ENCODE results near the gene UBAP1.
"Not testable (repeated sequence)": the region's sequence is repeated elsewhere in the genome, so short reads cannot be mapped to it uniquely, and the experiment has no call there.

UBAP1 gene

DNA sequence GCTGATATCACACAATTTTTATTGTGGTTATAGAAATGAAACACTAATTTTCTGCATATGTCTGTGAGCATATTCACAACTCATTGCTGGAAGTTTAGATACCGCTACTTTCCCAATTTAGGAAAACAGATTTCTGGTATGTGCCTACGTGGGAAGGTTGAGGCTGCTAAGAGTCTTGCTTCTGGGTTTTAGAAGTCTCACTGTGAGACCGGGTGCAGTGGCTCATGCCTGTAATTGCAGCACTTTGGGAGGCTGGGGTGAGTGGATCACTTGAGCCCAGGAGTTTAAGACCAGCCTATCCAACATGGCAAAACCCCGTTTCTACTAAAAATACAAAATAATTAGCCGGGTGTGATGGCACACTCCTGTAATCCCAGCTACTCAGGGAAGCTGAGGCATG lies 39.6 kb downstream of the UBAP1 start:
- intact Hi-C loops (cut with DNase I), result no loop called here
- no peak for DNase-seq

DNA sequence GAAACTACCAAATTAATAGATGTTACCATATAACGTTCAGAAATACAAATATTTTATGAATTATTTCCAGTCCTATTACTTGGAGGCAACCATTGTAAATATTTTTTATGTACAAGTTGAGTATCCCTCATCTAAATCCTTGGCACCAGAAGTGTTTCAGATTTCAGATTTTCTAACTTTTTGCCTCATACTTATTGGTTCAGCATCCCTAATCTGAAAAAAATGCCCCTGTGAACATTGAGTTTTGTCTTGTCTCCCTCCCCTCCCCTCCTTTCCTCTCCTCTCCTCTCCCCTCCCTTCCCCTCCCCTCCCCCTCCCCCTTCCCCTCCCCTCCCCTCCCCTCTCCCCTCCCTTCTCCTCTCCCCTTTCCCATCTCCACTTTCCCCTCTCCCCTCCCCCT lies 40.6 kb downstream of the UBAP1 start:
- DNase-seq, result no peak
- intact Hi-C loops (cut with DNase I), result no loop called here

DNA sequence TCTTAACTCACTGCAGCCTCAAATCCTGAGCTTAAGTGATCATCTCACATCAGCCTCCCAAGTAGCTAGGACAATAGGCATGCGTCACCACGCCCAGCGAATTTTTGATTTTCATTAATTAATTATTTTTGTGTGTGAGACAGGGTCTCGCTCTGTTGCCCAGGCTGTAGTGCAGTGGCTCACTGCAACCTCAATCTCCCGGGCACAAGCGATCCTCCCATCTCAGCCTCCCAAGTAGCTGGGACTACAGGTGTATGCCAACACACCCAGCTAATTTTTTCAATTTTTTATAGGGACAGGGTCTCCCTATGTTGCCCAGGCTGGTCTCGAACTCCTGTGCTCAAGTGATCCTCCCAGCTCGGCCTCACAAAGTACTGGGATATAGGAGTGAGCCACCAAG lies 41.4 kb downstream of the UBAP1 start:
- no peak for DNase-seq
- intact Hi-C loops (cut with DNase I), result no loop called here

DNA sequence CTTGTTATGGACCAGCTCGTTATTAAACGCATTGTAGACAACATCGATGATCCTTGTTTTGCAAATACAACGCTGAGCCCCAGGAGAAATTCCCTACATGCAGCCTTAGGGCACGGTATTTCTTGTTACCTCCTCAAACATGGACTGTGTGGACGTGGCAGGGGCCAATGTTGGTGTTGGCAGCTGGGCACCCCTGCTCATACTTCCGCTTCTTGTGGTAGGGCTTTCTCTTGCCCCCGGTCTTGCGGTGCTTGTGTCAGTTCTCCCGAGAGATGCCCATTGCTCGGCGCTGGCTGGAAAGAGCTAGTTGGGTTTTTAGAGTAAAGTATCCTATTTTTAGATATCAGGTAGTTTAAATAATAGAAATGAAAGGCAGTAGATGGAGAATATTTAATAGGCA lies 45.5 kb downstream of the UBAP1 start:
- intact Hi-C loops (cut with DNase I), result no loop called here
- DNase-seq, result no peak

DNA sequence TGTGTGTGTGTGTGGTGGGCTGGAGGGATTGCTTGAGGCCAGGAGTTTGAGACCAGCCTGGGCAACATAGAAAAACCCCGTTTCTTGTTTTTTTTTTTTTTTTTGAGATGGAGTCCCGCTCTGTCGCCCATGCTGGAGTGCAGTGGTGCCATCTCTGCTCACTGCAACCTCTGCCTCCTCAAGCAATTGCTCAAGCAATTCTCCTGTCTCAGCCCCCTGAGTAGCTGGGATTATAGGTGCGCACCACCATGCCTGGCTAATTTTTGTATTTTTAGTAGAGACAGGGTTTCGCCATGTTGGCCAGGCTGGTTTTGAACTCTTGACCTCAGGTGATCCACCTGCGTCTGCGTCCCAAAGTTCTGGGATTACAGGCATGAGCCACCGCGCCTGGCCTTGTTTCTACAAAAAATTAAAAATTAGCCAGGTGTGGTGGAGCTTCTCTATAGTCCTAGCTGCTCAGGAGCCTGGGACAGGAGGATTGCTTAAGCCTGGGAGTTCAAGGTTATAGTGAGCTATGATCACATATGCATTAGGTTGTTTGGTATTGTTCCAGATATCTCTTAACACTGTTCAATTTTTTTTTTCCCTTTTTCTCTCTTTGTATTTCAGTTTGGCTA lies 47.4 kb downstream of the UBAP1 start:
- intact Hi-C loops (cut with DNase I); DNase-seq: not testable (repeated sequence)

DNA sequence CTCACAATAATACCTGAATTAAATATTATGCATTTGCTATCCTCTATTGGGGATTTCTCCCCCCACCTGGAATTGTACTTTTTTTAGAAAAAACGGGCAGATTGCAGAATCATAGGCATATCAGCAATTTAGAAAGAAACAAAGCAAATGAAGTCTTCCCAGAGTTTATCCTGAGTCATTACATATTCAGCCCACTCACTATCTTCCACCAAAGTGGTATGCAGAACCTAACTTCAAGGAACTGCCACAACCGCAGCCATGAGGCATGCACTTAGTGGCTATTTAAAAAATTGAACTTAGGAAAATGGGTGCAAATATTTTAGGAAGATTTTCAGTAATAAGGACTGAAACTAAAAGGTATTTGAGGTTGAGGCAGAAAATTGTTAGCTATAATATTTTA lies 48.6 kb downstream of the UBAP1 start:
- DNase-seq, result no peak
- intact Hi-C loops (cut with DNase I), result no loop called here

DNA sequence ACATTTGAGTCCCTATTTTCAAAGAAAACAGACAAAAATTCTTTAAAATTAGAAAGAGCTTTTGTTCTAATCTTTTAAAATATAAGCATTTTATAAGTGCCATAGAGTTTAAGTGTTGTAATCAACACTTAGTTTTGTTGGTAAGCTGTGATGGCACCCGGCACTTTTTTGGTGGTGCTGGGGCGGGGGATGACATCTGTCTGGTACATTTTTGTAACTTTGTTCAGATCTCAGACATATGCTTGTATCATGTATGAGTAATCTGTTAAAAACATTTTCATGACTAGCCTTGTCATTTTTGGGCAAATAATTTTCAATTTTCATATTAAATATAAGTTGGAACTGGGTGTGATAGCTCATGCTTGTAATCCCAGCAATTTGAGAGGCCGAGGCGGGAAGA lies 51.7 kb downstream of the UBAP1 start:
- intact Hi-C loops (cut with DNase I), result no loop called here
- peak in 2 of 10 donors; percentile 12 to 82 for DNase-seq

DNA sequence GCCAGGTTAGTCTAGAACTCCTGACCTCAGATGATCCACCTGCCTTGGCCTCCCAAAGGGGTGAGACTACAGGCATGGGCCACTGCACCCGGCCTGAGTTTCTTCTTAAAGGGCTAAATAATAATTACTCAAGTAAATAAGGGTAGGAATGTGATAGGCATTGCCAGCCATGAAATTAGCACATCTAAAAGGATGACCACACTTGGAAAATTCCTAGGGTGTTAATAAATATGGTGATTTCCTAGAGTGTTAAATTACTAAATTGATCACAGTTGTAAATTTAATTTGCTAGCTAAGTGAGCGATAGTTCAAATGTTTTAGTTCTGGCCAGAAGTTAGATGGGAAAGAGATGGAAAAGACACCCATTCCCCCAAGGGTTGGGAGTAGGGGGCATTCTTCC lies 53.4 kb downstream of the UBAP1 start:
- no peak for DNase-seq
- intact Hi-C loops (cut with DNase I), result no loop called here

DNA sequence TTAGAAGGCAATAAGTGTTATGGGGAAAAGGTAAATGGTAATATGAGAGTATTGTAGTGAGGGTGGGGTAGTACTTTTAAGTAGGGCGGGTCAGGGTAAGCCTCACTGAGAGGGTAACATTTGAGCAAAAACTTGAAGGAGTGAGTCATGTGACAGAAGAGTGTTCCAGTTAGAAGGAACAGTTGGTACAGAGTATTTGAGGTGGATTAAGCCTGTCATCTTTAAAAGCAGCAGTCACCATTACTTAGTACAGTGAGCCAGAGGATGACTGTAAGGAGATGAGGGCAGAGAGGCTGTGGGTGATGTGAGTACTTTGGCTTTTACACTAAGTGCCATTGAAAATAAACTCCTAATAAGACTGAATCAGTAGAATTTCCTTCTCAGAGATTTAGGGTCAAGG lies 54.8 kb downstream of the UBAP1 start:
- intact Hi-C loops (cut with DNase I), result no loop called here
- DNase-seq, result no peak

DNA sequence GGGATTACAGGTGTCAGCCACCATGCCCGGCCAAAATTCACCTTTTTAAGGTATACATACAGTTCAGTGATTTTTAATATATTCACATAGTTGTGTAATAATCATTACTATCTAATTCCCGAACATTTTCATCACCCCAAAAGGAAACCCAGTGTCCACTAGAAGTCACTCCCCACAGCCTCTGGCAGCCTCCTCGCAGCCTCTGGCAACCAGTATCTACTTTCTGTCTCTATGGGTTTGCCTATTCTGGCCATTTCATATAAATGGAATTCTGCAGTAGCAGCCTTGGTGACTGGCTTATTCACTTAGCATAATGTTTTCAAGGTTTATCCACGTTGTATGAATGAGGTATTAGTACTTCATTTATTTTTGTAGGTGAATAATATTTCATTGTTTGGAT lies 59.0 kb downstream of the UBAP1 start:
- intact Hi-C loops (cut with DNase I), result no loop called here
- DNase-seq, result no peak

DNA sequence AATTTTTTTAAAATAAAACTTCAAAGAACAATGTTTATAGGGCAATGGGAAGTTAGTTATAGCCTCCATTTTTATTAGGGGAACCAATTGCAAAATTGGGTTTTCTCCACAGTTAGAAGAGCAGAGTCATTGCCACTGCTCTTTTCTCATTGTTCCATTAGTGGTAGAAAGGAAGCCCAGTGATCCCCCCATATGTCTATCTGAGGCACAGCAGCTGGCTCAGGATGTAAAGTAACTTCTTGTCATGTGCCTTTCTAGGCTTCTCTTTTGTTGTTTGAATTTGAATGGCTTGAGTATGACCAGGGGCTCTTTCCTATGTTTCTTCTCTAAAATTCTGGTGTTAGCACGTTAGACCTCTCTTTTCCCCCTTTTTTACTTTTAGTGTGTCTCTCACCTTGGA lies 61.2 kb downstream of the UBAP1 start:
- intact Hi-C loops (cut with DNase I), result no loop called here
- DNase-seq, result no peak

DNA sequence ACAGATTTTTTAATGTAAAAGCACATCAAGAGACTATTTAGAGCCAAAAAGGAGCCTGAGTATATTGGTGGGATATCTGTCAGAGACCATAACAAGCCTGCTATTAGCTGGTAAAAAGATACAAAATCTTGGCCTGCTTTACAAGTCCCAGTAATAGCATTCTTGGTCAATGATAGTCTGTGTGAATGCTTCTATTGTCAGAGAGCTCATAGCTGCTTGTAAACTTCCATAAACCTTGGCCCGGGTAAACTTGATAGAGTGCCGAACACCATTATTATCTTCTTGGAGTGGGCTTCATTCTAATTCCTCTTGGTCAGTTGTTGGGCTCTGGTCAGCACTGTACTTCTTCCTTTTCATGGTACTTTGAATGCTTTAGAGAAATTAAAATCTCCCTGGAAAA lies 64.0 kb downstream of the UBAP1 start:
- intact Hi-C loops (cut with DNase I), result no loop called here
- no peak for DNase-seq

DNA sequence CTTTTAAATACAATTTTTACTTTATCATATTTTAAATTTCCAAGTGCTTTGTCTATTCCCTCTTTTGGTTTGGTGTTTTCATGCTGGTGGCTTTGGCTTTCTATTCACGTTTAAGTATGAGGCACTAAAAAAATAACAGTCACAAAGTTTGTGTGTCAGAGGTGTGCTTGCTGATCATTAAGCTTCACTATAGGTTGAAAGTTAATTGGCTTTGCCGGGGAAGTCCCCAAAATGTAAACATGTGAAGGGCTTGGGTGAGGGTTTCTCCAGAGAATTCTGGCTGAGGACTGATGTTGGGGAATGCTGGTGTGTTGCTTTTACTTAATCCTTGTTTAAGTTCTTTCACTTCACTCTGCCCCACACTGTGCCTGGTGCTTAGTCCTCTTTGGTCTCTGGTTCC lies 66.4 kb downstream of the UBAP1 start:
- intact Hi-C loops (cut with DNase I); DNase-seq: not testable (repeated sequence)

DNA sequence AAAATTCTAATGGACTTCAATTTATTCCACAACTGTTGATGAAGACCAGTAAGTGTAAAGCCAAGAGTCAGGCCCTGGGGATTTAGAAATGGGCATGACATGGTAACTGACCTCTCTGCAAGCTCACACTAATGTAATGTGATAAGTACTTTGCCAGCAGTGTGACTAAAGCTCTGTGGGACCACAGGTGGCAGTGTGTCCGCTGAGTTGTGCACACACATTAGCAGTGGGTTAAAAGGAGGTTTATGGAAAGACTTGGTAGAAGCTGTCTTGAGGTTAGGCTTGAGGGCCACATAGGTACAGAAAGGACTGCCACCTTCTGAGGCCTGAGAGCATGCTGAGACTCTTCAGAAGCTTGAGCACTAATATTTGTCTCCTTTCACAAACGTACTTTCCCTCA lies 67.6 kb downstream of the UBAP1 start:
- no peak for DNase-seq
- intact Hi-C loops (cut with DNase I), result no loop called here

DNA sequence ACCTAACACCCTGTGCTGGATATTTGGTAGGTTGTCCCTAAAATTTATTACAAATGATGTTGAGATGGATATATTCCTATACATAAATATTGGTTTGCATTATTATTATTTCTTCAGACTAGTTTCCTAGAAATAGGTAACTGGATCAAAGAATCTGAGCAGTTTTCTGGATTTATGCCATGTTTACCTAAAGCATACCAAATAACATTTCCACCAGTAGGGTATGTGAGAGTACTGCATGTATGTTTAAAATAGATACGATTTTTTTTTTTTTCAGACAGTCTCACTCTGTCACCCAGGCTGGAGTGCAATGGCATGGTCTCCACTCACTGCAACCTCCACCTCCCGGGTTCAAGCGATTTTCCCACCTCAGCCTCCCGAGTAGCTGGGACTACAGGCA lies 68.9 kb downstream of the UBAP1 start:
- intact Hi-C loops (cut with DNase I); DNase-seq: not testable (repeated sequence)

DNA sequence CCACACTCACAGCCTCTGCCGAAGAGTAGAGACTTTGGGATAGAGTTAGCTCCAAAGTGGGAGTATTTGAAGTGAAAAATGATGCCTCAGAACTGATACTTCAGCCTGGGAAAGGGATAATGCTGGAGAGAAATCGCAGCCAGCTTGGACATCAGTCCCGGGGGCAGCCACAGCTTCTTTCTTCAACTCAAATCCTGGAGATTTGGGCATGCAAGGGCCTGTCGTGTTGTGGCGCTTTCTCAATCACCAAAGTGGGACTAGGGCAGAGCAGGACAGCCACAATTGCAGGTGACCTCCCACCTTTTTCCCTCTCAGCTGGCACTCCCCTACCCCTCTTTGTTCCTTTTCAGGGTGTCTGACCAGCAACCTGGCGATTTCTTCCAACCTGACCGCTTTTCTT lies 70.4 kb downstream of the UBAP1 start:
- intact Hi-C loops (cut with DNase I), result no loop called here
- DNase-seq, result no peak

DNA sequence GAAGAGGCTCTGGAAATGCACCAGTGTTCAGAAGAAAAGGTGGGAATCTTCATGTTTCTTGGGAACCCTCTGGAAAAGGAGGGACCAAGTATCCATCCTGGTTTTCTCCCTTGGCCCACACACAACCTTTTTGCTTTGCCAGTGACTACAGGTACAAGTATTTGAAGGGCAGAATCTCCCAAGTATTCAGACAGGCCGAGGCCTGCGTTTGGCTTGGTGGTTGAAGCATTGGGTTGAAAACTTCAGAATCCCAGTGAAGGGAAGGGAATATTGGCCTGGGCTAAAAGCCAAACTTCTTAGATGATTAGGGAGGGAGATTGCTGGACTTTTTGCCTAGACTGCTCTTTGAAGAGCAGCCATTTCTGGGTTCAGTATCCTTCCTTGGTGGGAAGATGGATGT lies 71.9 kb downstream of the UBAP1 start:
- intact Hi-C loops (cut with DNase I), result loop anchor here (5.0 kb wide), 1 partner anchor 123 kb away; the partner anchor contains the start of gene DCAF12
- no peak for DNase-seq

DNA sequence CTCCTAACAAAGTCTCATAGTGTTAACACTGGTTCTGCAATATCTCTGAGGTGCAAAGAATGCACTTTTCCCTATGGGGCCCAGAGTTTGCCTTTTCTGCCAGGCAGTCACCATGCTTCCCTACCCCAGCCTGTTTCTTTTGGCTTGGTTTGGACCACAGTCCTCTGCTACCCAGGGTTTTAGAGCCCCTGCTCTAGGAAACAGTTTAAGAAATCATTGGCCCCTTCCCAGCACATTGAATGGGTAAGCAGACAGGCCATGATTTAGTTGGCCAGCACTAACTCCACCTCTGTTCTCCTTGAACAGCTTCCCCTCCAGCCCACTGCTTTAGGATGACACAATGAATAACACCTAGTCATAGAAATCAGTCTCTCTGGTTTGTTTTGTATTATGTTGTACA lies 73.2 kb downstream of the UBAP1 start:
- intact Hi-C loops (cut with DNase I), result loop anchor here (5.0 kb wide), 1 partner anchor 125 kb away; the partner anchor contains the start of gene DCAF12
- no peak for DNase-seq

DNA sequence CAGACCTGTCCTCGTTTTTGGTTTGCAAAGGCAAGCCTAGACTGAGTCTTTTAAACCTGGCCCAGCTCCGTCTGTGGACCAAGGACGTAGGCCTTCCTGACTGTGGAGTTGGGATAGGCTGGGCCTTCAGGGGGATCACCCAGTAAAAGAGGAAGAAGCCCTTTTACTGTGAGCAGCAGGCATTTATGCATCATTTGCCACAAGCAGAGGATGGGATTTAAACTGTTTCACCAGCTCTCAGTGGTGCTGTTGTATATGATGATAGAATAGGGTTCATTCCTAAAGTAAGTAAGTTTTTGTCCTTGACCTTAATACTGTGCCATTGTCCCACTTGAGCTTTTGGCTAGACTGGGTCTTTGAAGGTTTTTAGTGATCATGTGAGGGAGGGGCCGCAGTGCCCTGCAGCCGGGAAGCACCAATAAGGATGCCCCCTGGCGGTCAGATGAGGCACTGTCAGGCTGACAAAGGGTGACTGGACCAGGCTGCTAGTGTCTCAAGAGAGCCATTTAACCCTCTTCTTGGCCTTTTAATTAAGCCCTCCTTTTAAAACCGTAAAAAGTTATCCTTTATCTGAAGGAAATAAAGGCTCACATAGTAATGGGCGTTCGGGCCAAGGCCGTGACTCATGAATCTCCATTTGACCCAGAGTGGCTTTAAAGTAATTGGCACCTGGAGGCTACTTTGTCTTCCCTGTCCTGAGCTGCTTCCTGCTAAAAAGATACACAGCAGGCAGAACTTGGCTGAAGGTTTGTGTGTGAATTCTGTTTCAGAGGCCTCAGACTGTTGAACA lies 74.0 kb downstream of the UBAP1 start:
- DNase-seq, result peak in 9 of 10 donors; percentile 61 to 94 (median 71)
- intact Hi-C loops (cut with DNase I), result loop anchor here (1.0 to 5.0 kb wide), 2 partner anchors 126 to 242 kb away; partner anchors contain the start of gene DCAF12

DNA sequence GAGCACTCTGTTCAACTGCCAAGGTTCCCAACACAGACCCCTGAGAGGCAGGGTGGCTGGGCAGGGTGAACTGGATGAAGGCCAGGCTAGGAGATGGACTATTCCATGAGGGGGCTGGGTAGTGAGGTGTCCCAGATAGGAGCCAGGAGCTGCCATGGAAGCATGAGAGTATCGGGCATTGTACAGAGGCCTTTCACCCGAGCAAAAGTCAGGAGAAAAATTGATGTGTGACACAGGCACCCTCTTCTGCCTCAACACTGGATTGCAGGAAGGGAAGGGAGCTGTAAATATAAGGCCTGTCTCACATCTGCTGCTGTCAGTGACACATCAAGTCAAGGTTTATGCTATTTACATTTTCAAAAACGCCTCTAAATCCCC lies 74.6 kb downstream of the UBAP1 start:
- intact Hi-C loops (cut with DNase I), result loop anchor here (1.0 to 5.0 kb wide), 2 partner anchors 126 to 242 kb away; partner anchors contain the start of gene DCAF12
- DNase-seq, result peak in 3 of 10 donors; percentile 24 to 40 (median 28)

DNA sequence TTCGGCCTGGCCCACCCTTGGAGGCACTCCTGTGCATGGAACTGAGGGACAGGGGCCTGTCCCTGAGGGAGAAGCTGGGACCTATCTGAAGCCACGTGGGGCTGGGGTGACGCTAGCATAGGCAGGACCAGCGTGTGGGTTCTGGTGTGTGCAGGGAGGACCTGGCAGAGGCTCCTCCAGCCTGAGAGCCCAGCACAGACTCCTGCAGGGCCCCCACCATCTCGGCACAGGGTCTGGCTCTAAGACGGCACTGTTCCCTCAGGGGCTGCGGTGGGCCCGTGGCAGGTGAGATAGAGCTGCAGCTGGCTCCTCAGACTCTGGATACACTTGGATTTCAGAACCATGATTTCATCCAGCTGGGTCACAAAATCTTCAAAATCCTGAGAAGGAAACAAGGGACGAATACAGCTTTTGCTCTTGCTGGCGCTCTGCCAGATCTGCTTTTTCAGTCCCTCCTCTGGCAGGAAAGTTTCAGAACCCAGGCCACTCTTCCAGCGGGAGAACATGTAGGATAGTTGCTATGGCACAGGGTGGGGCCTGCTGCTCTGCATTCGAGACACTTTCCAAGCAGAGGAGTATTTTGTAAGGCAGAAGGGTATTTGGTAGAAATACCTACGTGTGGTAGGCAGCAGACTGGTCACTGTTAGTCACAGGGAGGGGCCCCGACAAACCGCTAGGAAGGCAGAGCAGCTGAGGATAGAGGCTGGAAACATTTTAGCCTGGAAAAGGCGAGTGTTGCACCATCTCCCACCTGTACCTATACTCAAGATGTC lies 75.5 kb downstream of the UBAP1 start:
- intact Hi-C loops (cut with DNase I), result loop anchor here (5.0 kb wide), 1 partner anchor 127 kb away; the partner anchor contains the start of gene DCAF12
- DNase-seq, result peak in 6 of 10 donors; percentile 11 to 83 (median 34)
